NCI-H1694 treated with DMSO at 0.1 percent for 48 hours (cell line): ENCODE data around the gene MYL9.
A peak's percentile ranks its signal among the peaks of the same experiment; 100 is the strongest.

Experiments
- DNase-seq: peaks from one replicate; lab custom pipeline; 2025; lab: John Stamatoyannopoulos, UW

Gene MYL9

GRCh38 chr20:36584018-36584481, 42.7 kb downstream of the MYL9 start:
- no peak for DNase-seq

- DNase-seq: no peak
These were observed 44.2 kb downstream of the MYL9 start for GRCh38 chr20:36585410-36586125.

- no peak for DNase-seq
These were observed 46.2 kb downstream of the MYL9 start for GRCh38 chr20:36587388-36588070.

GRCh38 chr20:36591281-36591680, 50.0 kb downstream of the MYL9 start:
- peak; percentile 3 for DNase-seq

- no peak for DNase-seq
These were observed 50.7 kb downstream of the MYL9 start for GRCh38 chr20:36591854-36592641.

GRCh38 chr20:36593347-36593929, 52.1 kb downstream of the MYL9 start:
- DNase-seq: no peak

GRCh38 chr20:36599912-36600345, 58.6 kb downstream of the MYL9 start:
- DNase-seq: no peak
